Measurements from ENCODE around the gene BTBD10.

DNA sequence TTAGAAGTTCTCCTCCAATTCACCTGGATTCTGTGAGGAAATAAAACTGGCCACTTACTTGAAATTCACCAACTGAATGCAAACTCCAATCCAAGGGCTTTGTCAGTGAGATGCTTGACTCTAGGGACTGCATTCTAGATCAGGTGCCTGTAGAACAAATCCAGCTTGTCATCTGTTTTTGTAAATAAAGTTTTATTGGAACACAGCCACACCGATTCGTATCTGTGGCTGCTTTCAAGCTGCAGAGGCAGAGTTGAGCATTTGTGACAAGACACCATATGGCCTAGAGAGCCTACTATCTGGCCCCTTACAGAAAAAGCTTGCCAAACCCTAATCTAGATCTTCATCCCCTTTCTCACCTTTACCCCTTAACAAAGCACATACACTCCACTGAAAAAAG, 82.3 kb downstream of the BTBD10 start:
- TF ChIP-seq GATA2 (IDR thresholded peaks at IDR 0.05; ENCODE audit: low read depth, low read length) = no peak
- TF ChIP-seq GATA3 (IDR thresholded peaks at IDR 0.05; ENCODE audit: low read depth, low read length) = no peak
